GM06990 (cell line): ENCODE data around the gene CFAP68.

ENCODE experiments used
- DNase-seq: peaks from one replicate; pipeline ENCODE4 v3.0.0-alpha.2; 2011; ENCODE audit not compliant: insufficient read length; ENCODE audit errors: extremely low read depth
- H3K27me3 ChIP-seq: replicated peaks from 2 replicates; pipeline ENCODE4 v1.6.0; 2011; ENCODE audit warnings: low read length; ENCODE audit not compliant: control insufficient read depth, insufficient read depth
- H3K36me3 ChIP-seq: 2 replicates; pipeline ENCODE4 v1.5.1; 2011; ENCODE audit warnings: low read length; ENCODE audit not compliant: control insufficient read depth, insufficient read depth
- H3K4me3 ChIP-seq: replicated peaks from 2 replicates; pipeline ENCODE4 v1.5.1; 2011; ENCODE audit warnings: low read depth, mild to moderate bottlenecking, control low read depth, low read length
- CTCF ChIP-seq: IDR thresholded peaks from 2 replicates; pipeline ENCODE4 v1.5.1; 2011; ENCODE audit warnings: low read length, control low read depth, mild to moderate bottlenecking, inconsistent platforms; ENCODE audit not compliant: insufficient read depth, poor library complexity, severe bottlenecking

CFAP68 gene

GRCh38 chr11:111886032-111886431 is 6.7 kb downstream of the CFAP68 start:
- DNase-seq: no peak
- Histone ChIP-seq H3K36me3 (no peaks in the 10 kb centered on the region), H3K4me3 (no peak overlapping the region), H3K27me3 (no peaks in the 10 kb centered on the region)
- no peak for TF ChIP-seq CTCF

DNA sequence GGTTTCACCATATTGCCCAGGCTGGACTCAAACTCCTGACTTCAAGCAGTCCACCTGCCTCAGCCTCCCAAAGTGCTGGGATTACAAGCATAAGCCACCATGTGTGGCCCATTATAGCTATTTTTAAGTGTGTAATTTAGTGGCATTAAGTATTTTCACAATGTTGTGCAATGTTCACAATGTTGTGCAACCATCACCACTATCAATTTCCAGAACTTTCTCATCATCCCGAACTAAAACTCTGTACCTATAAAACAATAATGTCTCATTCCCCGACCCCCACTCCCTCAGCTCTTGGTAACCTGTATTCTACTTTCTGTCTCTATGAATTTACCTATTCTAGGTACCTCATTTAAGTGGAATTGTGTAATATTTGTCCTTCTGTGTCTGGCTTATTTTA is 7.5 kb downstream of the CFAP68 start:
- TF ChIP-seq CTCF: no peak
- no peak overlapping the region for H3K4me3 ChIP-seq
- DNase-seq: no peak
- H3K36me3 ChIP-seq: no peaks in the 10 kb centered on the region
- no peaks in the 10 kb centered on the region for H3K27me3 ChIP-seq

DNA sequence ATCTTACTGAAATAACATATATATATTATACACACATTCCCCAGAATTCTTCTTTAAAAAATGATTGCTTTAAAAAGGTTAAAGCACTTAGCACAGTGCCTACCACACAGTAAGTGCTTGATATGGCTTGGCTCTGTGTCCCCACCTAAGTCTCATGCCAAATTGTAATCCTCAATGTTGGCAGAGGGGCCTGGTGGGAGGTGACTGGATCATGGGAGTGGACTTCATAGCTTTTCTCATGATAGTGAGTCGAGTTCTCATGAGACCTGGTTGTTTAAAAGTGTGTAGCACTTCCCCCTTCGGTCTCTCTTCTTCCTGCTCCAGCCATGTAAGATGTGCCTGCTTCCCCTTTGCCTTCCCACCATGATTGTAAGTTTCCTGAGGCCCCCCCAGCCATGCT is 26.1 kb downstream of the CFAP68 start:
- H3K27me3 ChIP-seq: no peaks in the 10 kb centered on the region; the same call in 1 of the 2 replicates
- H3K36me3 ChIP-seq: no peaks in the 10 kb centered on the region
- TF ChIP-seq CTCF: no peak
- no peak overlapping the region for H3K4me3 ChIP-seq
- no peak for DNase-seq

- TF ChIP-seq CTCF: no peak
- Histone ChIP-seq H3K36me3 (no peaks in the 10 kb centered on the region), H3K4me3 (no peak overlapping the region), H3K27me3 (no peaks in the 10 kb centered on the region; the same call in none of the 2 replicates)
- DNase-seq: no peak
These were observed 27.3 kb downstream of the CFAP68 start for GRCh38 chr11:111906680-111907079.

- no peak for TF ChIP-seq CTCF
- no peak for DNase-seq
- no peaks in the 10 kb centered on the region; the same call in none of the 2 replicates for H3K27me3 ChIP-seq
These were observed 29.4 kb downstream of the CFAP68 start for GRCh38 chr11:111908639-111909305.

DNA sequence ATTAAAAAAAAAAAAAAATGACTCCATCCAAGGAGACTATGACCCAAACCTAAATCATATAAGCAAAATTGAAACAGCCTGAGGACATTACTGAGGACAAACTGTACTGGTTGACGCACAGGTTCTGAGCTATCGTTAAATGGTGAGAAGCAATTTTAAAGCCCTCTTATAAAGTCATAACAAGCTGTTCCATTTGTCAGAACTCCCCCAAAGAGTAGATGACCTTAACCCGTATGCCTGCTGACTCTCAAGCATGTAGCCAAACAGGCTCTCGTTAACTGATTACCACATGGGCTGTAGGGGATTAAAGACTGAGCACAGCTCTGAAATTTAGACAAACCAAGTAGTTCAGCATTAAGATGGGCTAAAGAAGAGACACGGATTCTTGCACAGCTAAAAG is 30.0 kb downstream of the CFAP68 start:
- no peak overlapping the region for H3K4me3 ChIP-seq
- TF ChIP-seq CTCF: no peak
- no peaks in the 10 kb centered on the region; the same call in none of the 2 replicates for H3K27me3 ChIP-seq
- DNase-seq: no peak
- H3K36me3 ChIP-seq: no peaks in the 10 kb centered on the region

More at GRCh38 chr11:111908639-111909305, 29.4 kb downstream of the CFAP68 start:
- Histone ChIP-seq H3K36me3 (no peaks in the 10 kb centered on the region), H3K4me3 (no peak overlapping the region)
